CD14-positive monocyte (primary cell): Measurements from ENCODE around the gene TRIM41. TPM values are rescaled to one million over a fixed set of nuclear protein-coding genes. Genes with fewer than 3 reads are reported as not detected.
A peak's percentile ranks its signal among the peaks of the same experiment; 100 is the strongest.

Experiments
- DNase-seq, 3 donors: peaks; one replicate each; pipeline ENCODE4 v3.0.0-alpha.2; 2011 to 2022
- H2AFZ ChIP-seq: 2 replicates; pipeline ENCODE4 v1.6.0; 2012; ENCODE audit warnings: mild to moderate bottlenecking, low read depth, low read length, inconsistent platforms; ENCODE audit not compliant: insufficient read depth, poor library complexity, severe bottlenecking
- H3K27ac ChIP-seq, 2 donors: 1 replicate in 1 of 2; 2 replicates in 1 of 2; pipeline ENCODE4 v1.5.1; 2012 to 2013; ENCODE audit warnings: low read length in 2 of 2, control low read depth in 1 of 2, inconsistent platforms in 1 of 2, low read depth in 1 of 2, mild to moderate bottlenecking in 1 of 2
- H3K27me3 ChIP-seq, 2 donors: one replicate each; pipeline versions ENCODE4 v1.6.0 to v1.6.1; 2011 to 2013; ENCODE audit warnings: low read length in 2 of 2; ENCODE audit not compliant: control insufficient read depth in 2 of 2, insufficient read depth in 2 of 2
- H3K36me3 ChIP-seq, 2 donors: replicated peaks in 1 of 2; 1 replicate in 1 of 2; 2 replicates in 1 of 2; pipeline versions ENCODE4 v1.5.1 to v1.6.1; 2012 to 2013; ENCODE audit warnings: low read length in 2 of 2, control low read depth in 1 of 2, inconsistent platforms in 1 of 2, mild to moderate bottlenecking in 1 of 2; ENCODE audit not compliant: insufficient read depth in 2 of 2, control insufficient read depth in 1 of 2
- H3K4me1 ChIP-seq, 2 donors: 1 replicate in 1 of 2; 2 replicates in 1 of 2; pipeline versions ENCODE4 v1.5.1 to v1.6.1; 2012 to 2013; ENCODE audit warnings: low read length in 2 of 2, control low read depth in 1 of 2, inconsistent platforms in 1 of 2, mild to moderate bottlenecking in 1 of 2, moderate library complexity in 1 of 2; ENCODE audit not compliant: insufficient read depth in 2 of 2, control insufficient read depth in 1 of 2
- H3K4me2 ChIP-seq: replicated peaks from 2 replicates; pipeline ENCODE3; 2012; ENCODE audit warnings: low read length, moderate library complexity, mild to moderate bottlenecking; ENCODE audit not compliant: poor library complexity, severe bottlenecking; ENCODE audit errors: extremely low read depth
- H3K4me3 ChIP-seq, 3 experiments: fragments of 200-600 bp in 1 of 3; sonication (generic) in 1 of 3; replicated peaks in 1 of 3; 1 replicate in 2 of 3; 2 replicates in 1 of 3; pipeline ENCODE4 v1.5.1; 2011 to 2013; ENCODE audit warnings: low read length in 3 of 3, mild to moderate bottlenecking in 3 of 3, control low read depth in 2 of 3, low read depth in 2 of 3, inconsistent platforms in 1 of 3, moderate library complexity in 1 of 3
- H3K79me2 ChIP-seq: 2 replicates; pipeline ENCODE4 v1.6.0; 2012; ENCODE audit warnings: mild to moderate bottlenecking, control low read depth, inconsistent platforms, low read length, moderate library complexity; ENCODE audit not compliant: insufficient read depth
- H3K9ac ChIP-seq: 2 replicates; pipeline ENCODE4 v1.6.0; 2017; ENCODE audit warnings: low read length, mild to moderate bottlenecking; ENCODE audit not compliant: insufficient read depth, poor library complexity, severe bottlenecking
- H3K9me3 ChIP-seq, 2 donors: replicated peaks in 1 of 2; 1 replicate in 1 of 2; 2 replicates in 1 of 2; pipeline versions ENCODE4 v1.5.1 to v1.6.1; 2012 to 2013; ENCODE audit warnings: low read length in 2 of 2, control low read depth in 1 of 2; ENCODE audit not compliant: control insufficient read depth in 1 of 2, insufficient read depth in 1 of 2
- H4K20me1 ChIP-seq: 2 replicates; pipeline ENCODE4 v1.6.0; 2012; ENCODE audit warnings: mild to moderate bottlenecking, low read length, control low read depth, moderate library complexity; ENCODE audit not compliant: insufficient read depth
- H3K27ac Mint-ChIP-seq, 7 donors: one replicate each; pipeline ENCODE4 v1.8.0; 2020; ENCODE audit warnings: mild to moderate bottlenecking in 7 of 7, mixed read lengths in 7 of 7, moderate library complexity in 6 of 7, inconsistent platforms in 2 of 7
- H3K27me3 Mint-ChIP-seq, 3 donors: one replicate each; pipeline ENCODE4 v1.8.0; 2021 to 2022; ENCODE audit warnings: low read depth in 3 of 3, mild to moderate bottlenecking in 3 of 3, mixed read lengths in 3 of 3, moderate library complexity in 3 of 3, inconsistent platforms in 1 of 3
- H3K36me3 Mint-ChIP-seq, 2 donors: one replicate each; pipeline ENCODE4 v1.8.0; 2020; ENCODE audit warnings: mixed read lengths in 2 of 2, inconsistent platforms in 1 of 2, mild to moderate bottlenecking in 1 of 2
- H3K4me1 Mint-ChIP-seq: one replicate; pipeline ENCODE4 v1.8.0; 2020; ENCODE audit warnings: mild to moderate bottlenecking, mixed read lengths
- H3K4me3 Mint-ChIP-seq, 2 donors: one replicate each; pipeline ENCODE4 v1.8.0; 2020; ENCODE audit warnings: mild to moderate bottlenecking in 2 of 2, mixed read lengths in 2 of 2, moderate library complexity in 1 of 2
- H3K9me3 Mint-ChIP-seq, 7 donors: one replicate each; pipeline ENCODE4 v1.8.0; 2020 to 2022; ENCODE audit warnings: mixed read lengths in 7 of 7, mild to moderate bottlenecking in 6 of 7, moderate library complexity in 6 of 7, inconsistent platforms in 2 of 7
- CTCF ChIP-seq: fragments of 200-600 bp; IDR thresholded peaks from one replicate; pipeline ENCODE4 v1.8.0; 2022; ENCODE audit warnings: antibody characterized with exemption, mild to moderate bottlenecking
- WGBS: methylation state at CpG from one replicate; pipeline ENCODE4 v1.1.5; 2013; ENCODE audit warnings: missing lambda C conversion rate; ENCODE audit not compliant: insufficient coverage; 5-methylcytosine and 5-hydroxymethylcytosine counted together
- intact Hi-C, 2 donors: fragments of 100-400 bp; cut with micrococcal nuclease; formaldehyde crosslinking; loops; one replicate each; pipeline versions ENCODE4 v1.15.0 to v1.15.1; 2023
- polyA plus RNA-seq, 3 donors: library from polyadenylated mRNA; depleted of rRNA in 1 of 3; unstranded in 2 of 3; stranded (reverse) in 1 of 3; fragments of 300-500 nt in 2 of 3; fragments of >200 nt in 1 of 3; fragmentation: Illumina TruSeq in 2 of 3; gene quantifications; 1 replicate in 2 of 3; 2 replicates in 1 of 3; pipeline ENCODE4 v1.2.3, GENCODE V29; 2012 to 2021

Gene TRIM41
- polyA plus RNA-seq, 3 donors: 0.12 to 26.4 (median 0.24) TPM

GRCh38 chr5:181233801-181234454, 10.8 kb downstream of the TRIM41 start:
- peaks cover 60 to 94% of the 10 kb centered on the region in 2 donors for H3K36me3 ChIP-seq
- H3K27me3 Mint-ChIP-seq: peaks cover 0 to 2% (median 0%) of the 10 kb centered on the region in 3 donors
- H3K9ac ChIP-seq: no peak overlapping the region
- TF ChIP-seq CTCF: no peak
- peak overlapping the region in 2 of 7 donors; percentile 17 to 30 for H3K27ac Mint-ChIP-seq
- DNase-seq: no peak
- no peak overlapping the region for H3K4me3 Mint-ChIP-seq
- peaks cover 0 to 1% (median 0%) of the 10 kb centered on the region in 7 donors for H3K9me3 Mint-ChIP-seq
- peaks cover 82 to 92% of the 10 kb centered on the region in 2 donors for H3K36me3 Mint-ChIP-seq
- no peak overlapping the region for H2AFZ ChIP-seq
- peak overlapping the region in 1 of 2 donors; percentile 26 for H3K27ac ChIP-seq
- 75% methylated on average over 2 of the region's 24 CpGs for WGBS
- H4K20me1 ChIP-seq: peaks cover 51% of the 10 kb centered on the region
- H3K9me3 ChIP-seq: no peaks in the 10 kb centered on the region
- H3K4me2 ChIP-seq: no peak overlapping the region
- intact Hi-C loops: no loop called here
- peaks cover 6% of the 10 kb centered on the region for H3K4me1 Mint-ChIP-seq
- H3K27me3 ChIP-seq: no peaks in the 10 kb centered on the region
- no peak overlapping the region for H3K4me3 ChIP-seq
- H3K4me1 ChIP-seq: no peaks in the 10 kb centered on the region
- peaks cover 8% of the 10 kb centered on the region for H3K79me2 ChIP-seq

GRCh38 chr5:181234455-181235306, 11.6 kb downstream of the TRIM41 start:
- Histone ChIP-seq H3K9ac (no peak overlapping the region), H3K27me3 (no peaks in the 10 kb centered on the region), H3K9me3 (no peaks in the 10 kb centered on the region), H3K27ac (peak overlapping the region in 1 of 2 donors; percentile 31), H3K79me2 (peaks cover 15% of the 10 kb centered on the region), H3K4me2 (no peak overlapping the region), H4K20me1 (peaks cover 59% of the 10 kb centered on the region), H3K36me3 (peaks cover 68 to 96% of the 10 kb centered on the region in 2 donors), H2AFZ (no peak overlapping the region), H3K4me3 (no peak overlapping the region), H3K4me1 (no peaks in the 10 kb centered on the region)
- intact Hi-C loops: no loop called here
- H3K27ac Mint-ChIP-seq: peak overlapping the region in 5 of 7 donors; percentile 27 to 86 (median 47)
- H3K27me3 Mint-ChIP-seq: peaks cover 0 to 2% (median 0%) of the 10 kb centered on the region in 3 donors
- no peak for DNase-seq
- peaks cover 5% of the 10 kb centered on the region for H3K4me1 Mint-ChIP-seq
- H3K9me3 Mint-ChIP-seq: peaks cover 0 to 1% (median 0%) of the 10 kb centered on the region in 7 donors
- TF ChIP-seq CTCF: no peak
- H3K36me3 Mint-ChIP-seq: peaks cover 82 to 92% of the 10 kb centered on the region in 2 donors
- no peak overlapping the region for H3K4me3 Mint-ChIP-seq
- 97% methylated on average over 16 of the region's 22 CpGs for WGBS
